MCF 10A (cell line): ENCODE data around the gene SEMA6C. TPM values are rescaled to one million over a fixed set of nuclear protein-coding genes. Genes with fewer than 3 reads are reported as not detected.

ENCODE experiments used
- BruUV-seq: library from RNA; stranded (reverse); fragments of 400-500 nt; replicated peaks from 2 replicates; lab custom pipeline; 2021; lab: Mats Ljungman, UMichigan
- CTCF ChIA-PET: fragments of 300-600 bp; sonication (Branson Sonifier 250); formaldehyde crosslinking; extraction: SDS; loops from one replicate; lab custom pipeline; 2021; ENCODE audit warnings: antibody characterized with exemption, inconsistent platforms; lab: Yijun Ruan, JAX
- POLR2A ChIA-PET: fragments of 300-600, 350-650 bp; sonication (Branson Sonifier 250); formaldehyde crosslinking; extraction: SDS; loops from one replicate; lab custom pipeline; 2020; ENCODE audit warnings: antibody characterized with exemption, inconsistent platforms; lab: Yijun Ruan, JAX
- DNase-seq: peaks from one replicate; pipeline ENCODE4 v3.0.0-alpha.2; 2018; ENCODE audit not compliant: unreplicated experiment
- H3K27ac Mint-ChIP-seq: one replicate; pipeline ENCODE4 v1.8.0; 2022; ENCODE audit warnings: mild to moderate bottlenecking, low read depth, mixed read lengths; ENCODE audit not compliant: unreplicated experiment
- H3K27me3 Mint-ChIP-seq: one replicate; pipeline ENCODE4 v1.8.0; 2022; ENCODE audit warnings: mixed read lengths; ENCODE audit not compliant: insufficient read depth, unreplicated experiment
- H3K36me3 Mint-ChIP-seq: one replicate; pipeline ENCODE4 v1.8.0; 2022; ENCODE audit warnings: mild to moderate bottlenecking, moderate library complexity, mixed read lengths; ENCODE audit not compliant: insufficient read depth, unreplicated experiment
- H3K4me1 Mint-ChIP-seq: one replicate; pipeline ENCODE4 v1.8.0; 2022; ENCODE audit warnings: mixed read lengths; ENCODE audit not compliant: insufficient read depth, unreplicated experiment
- H3K4me3 Mint-ChIP-seq: one replicate; pipeline ENCODE4 v1.8.0; 2022; ENCODE audit warnings: mild to moderate bottlenecking, moderate library complexity, mixed read lengths; ENCODE audit not compliant: unreplicated experiment
- H3K9me3 Mint-ChIP-seq: one replicate; pipeline ENCODE4 v1.8.0; 2022; ENCODE audit warnings: mixed read lengths; ENCODE audit not compliant: unreplicated experiment
- CTCF ChIP-seq: fragments of 200-600 bp; IDR thresholded peaks from one replicate; pipeline ENCODE4 v1.8.0; 2022; ENCODE audit warnings: antibody characterized with exemption, mild to moderate bottlenecking; ENCODE audit not compliant: unreplicated experiment
- intact Hi-C: fragments of 100-400 bp; cut with micrococcal nuclease; formaldehyde crosslinking; loops from 2 replicates; pipeline ENCODE4 v1.14.1; 2022
- total RNA-seq: library from RNA; stranded (reverse); gene quantifications from 2 replicates; pipeline ENCODE4 v1.2.3, GENCODE V29; 2022

Gene SEMA6C
- total RNA-seq, 1 experiment from 2014 or later = 2.3 TPM

- Mint-ChIP-seq H3K27ac (peak overlapping the region; percentile 13), H3K4me3 (peak overlapping the region; percentile 73), H3K9me3 (no peaks in the 10 kb centered on the region), H3K4me1 (peaks cover 10% of the 10 kb centered on the region), H3K27me3 (no peaks in the 10 kb centered on the region), H3K36me3 (no peaks in the 10 kb centered on the region)
- ChIA-PET CTCF (interaction anchor here (0.5 to 1.2 kb wide), 5 partner anchors 47 to 161 kb away, joined by 3 read pairs; no protein-coding TSS in a partner anchor), POLR2A (interaction anchor here (0.6 to 1.0 kb wide), 4 partner anchors 9 to 142 kb away, joined by 3 to 4 read pairs (median 4); no protein-coding TSS in a partner anchor)
- intact Hi-C loops = no loop called here
- peak; percentile 34 for DNase-seq
- TF ChIP-seq CTCF = no peak
- BruUV-seq = no TSS peak
Measured at GRCh38 chr1:151147132-151147503, 687 bp upstream of the SEMA6C start.

GRCh38 chr1:151146072-151146411 is 389 bp downstream of the SEMA6C start:
- CTCF ChIA-PET = interaction anchor here (1.4 kb wide), 1 partner anchor 43 kb away, joined by 4 read pairs; no protein-coding TSS in a partner anchor
- intact Hi-C loops = no loop called here
- no peak overlapping the region for H3K27ac Mint-ChIP-seq
- peak overlapping the region; percentile 73 for H3K4me3 Mint-ChIP-seq
- no peaks in the 10 kb centered on the region for H3K27me3 Mint-ChIP-seq
- BruUV-seq = no TSS peak
- no peak for TF ChIP-seq CTCF
- no peaks in the 10 kb centered on the region for H3K36me3 Mint-ChIP-seq
- no peak for DNase-seq
- peaks cover 10% of the 10 kb centered on the region for H3K4me1 Mint-ChIP-seq
- H3K9me3 Mint-ChIP-seq = no peaks in the 10 kb centered on the region
- POLR2A ChIA-PET = no interaction called here

- ChIA-PET CTCF (interaction anchor here (0.6 to 2.3 kb wide), 5 partner anchors 10 to 49 kb away, joined by 3 to 15 read pairs (median 4); partner anchors contain the start of gene LYSMD1), POLR2A (interaction anchor here (0.9 to 2.4 kb wide), 5 partner anchors 8 to 46 kb away, joined by 3 to 6 read pairs (median 4); no protein-coding TSS in a partner anchor)
- H3K27me3 Mint-ChIP-seq = no peaks in the 10 kb centered on the region
- H3K27ac Mint-ChIP-seq = no peak overlapping the region
- intact Hi-C loops = no loop called here
- H3K4me3 Mint-ChIP-seq = peak overlapping the region; percentile 73
- BruUV-seq = no TSS peak
- H3K4me1 Mint-ChIP-seq = peaks cover 10% of the 10 kb centered on the region
- TF ChIP-seq CTCF = no peak
- DNase-seq = no peak
- no peaks in the 10 kb centered on the region for H3K36me3 Mint-ChIP-seq
- no peaks in the 10 kb centered on the region for H3K9me3 Mint-ChIP-seq
Measured at GRCh38 chr1:151145304-151146071, 943 bp downstream of the SEMA6C start.
